Measurements from ENCODE around the gene HGS. TPM values are rescaled to one million over a fixed set of nuclear protein-coding genes. Genes with fewer than 3 reads are reported as not detected.
A peak's percentile ranks its signal among the peaks of the same experiment; 100 is the strongest.

HGS gene
- total and polyA plus RNA-seq, 2 of the 13 experiments (the other 11 are each of a cell fraction or from before 2014, with no cell fraction given), result 73.3 to 78.1 TPM

GRCh38 chr17:81707725-81708646 is 24.2 kb downstream of the HGS start:
- H3K4me2 ChIP-seq (ENCODE audit: low read depth, low read length), result no peak overlapping the region
- no peak overlapping the region for H2AFZ ChIP-seq (ENCODE audit: low read length)
- in situ Hi-C loops (cut with HindIII; ENCODE audit: extremely low pct_ligation_motif_present, low pct_unique_long_range_greater_than_20kb) (no loop called here), intact Hi-C loops (cut with micrococcal nuclease; ENCODE audit: unreplicated experiment) (no loop called here)
- FAIRE-seq (no peak), DNase-seq (ENCODE audit: low spot score) (no peak), ATAC-seq (no peak)
- peaks cover 28% of the 10 kb centered on the region for H3K79me2 ChIP-seq (ENCODE audit: insufficient read depth, low read length)
- H3K27ac ChIP-seq (ENCODE audit: extremely low read length, insufficient read depth, low read length), result no peak overlapping the region
- no peaks in the 10 kb centered on the region; a peak in 1 of 5 replicates for H3K27me3 ChIP-seq (ENCODE audit: control insufficient read depth in 1 of 2, insufficient read depth in 2 of 2, low read length in 2 of 2)
- no peaks in the 10 kb centered on the region for H4K20me1 ChIP-seq (ENCODE audit: insufficient read depth, low read length)
- H3K4me3 ChIP-seq (replicated peaks in 1 of 3; ENCODE audit: insufficient read depth in 1 of 3, low read depth in 2 of 3, low read length in 3 of 3), result no peak overlapping the region
- ChIA-PET CTCF (ENCODE audit: low intra/inter-chr PET ratio, low total read pairs) (no interaction called here), POLR2A (interaction anchor here (1.3 to 4.2 kb wide), 4 partner anchors 19 to 153 kb away, joined by 3 to 25 read pairs (median 10); partner anchors contain the start of genes ARL16, HGS and P4HB)
- 100% methylated on average over 8 of the region's 25 CpGs for WGBS (ENCODE audit: low lambda C conversion rate)
- H3K9me3 ChIP-seq (ENCODE audit: low read length), result no peaks in the 10 kb centered on the region
- H3K4me1 ChIP-seq (ENCODE audit: insufficient read depth, low read length), result peaks cover 32% of the 10 kb centered on the region
- H3K9ac ChIP-seq (ENCODE audit: insufficient read depth, low read depth, low read length), result no peak overlapping the region
- H3K36me3 ChIP-seq (replicated peaks in 1 of 2; ENCODE audit: control insufficient read depth in 1 of 2, insufficient read depth in 2 of 2, low read length in 2 of 2), result peaks cover 18 to 37% of the 10 kb centered on the region in 2 experiments
- BruUV-seq (replicated peaks), result no TSS peak
- TF ChIP-seq SMAD1 (CRISPR knock-in tag; IDR thresholded peaks at IDR 0.05; ENCODE audit: borderline replicate concordance, low read depth) (no peak), RXRA (CRISPR knock-in tag; IDR thresholded peaks at IDR 0.05) (0 out of 2 replicates have a peak, but pooled peaks have one; percentile 3), POLR2AphosphoS5 (IDR thresholded peaks at IDR 0.05; ENCODE audit: low read depth, low read length) (no peak), KMT2B (CRISPR knock-in tag; IDR thresholded peaks at IDR 0.05) (no peak), ZBTB8A (CRISPR knock-in tag; IDR thresholded peaks at IDR 0.05; ENCODE audit: borderline replicate concordance, low read depth) (no peak), PAWR (CRISPR knock-in tag; IDR thresholded peaks at IDR 0.05; ENCODE audit: borderline replicate concordance) (no peak), POLR2G (IDR thresholded peaks at IDR 0.05; ENCODE audit: low read depth, low read length) (peak; percentile 18), CEBPB (IDR thresholded peaks at IDR 0.05; ENCODE audit: borderline replicate concordance, low read depth, low read length) (no peak), REST (IDR thresholded peaks at IDR 0.05; ENCODE audit: borderline replicate concordance in 1 of 2, low read depth in 1 of 2, low read length in 2 of 2) (no peak), ZNF678 (CRISPR knock-in tag; IDR thresholded peaks at IDR 0.05) (no peak), PHB2 (IDR thresholded peaks at IDR 0.05; ENCODE audit: partially characterized antibody) (no peak), ZNF569 (CRISPR knock-in tag; IDR thresholded peaks at IDR 0.05; ENCODE audit: borderline replicate concordance) (no peak), RFX1 (IDR thresholded peaks at IDR 0.05) (no peak), SOX13 (IDR thresholded peaks at IDR 0.05) (no peak), SOX13 (CRISPR knock-in tag; conservative IDR thresholded peaks at IDR 0.05 in 1 of 2, IDR thresholded peaks at IDR 0.05 in 1 of 2) (no peak), ZNF138 (CRISPR knock-in tag; IDR thresholded peaks at IDR 0.05; ENCODE audit: low read depth) (0 out of 2 replicates have a peak, but pooled peaks have one; percentile 26), DZIP1 (CRISPR knock-in tag; IDR thresholded peaks at IDR 0.05) (no peak), ZC3H13 (CRISPR knock-in tag; IDR thresholded peaks at IDR 0.05) (peak; percentile 60; the same call in 1 of the 2 replicates)
